HS-5 (cell line): ENCODE data around the gene SCRG1.

Experiments used
- DNase-seq: peaks from one replicate; pipeline ENCODE4 v3.0.0-alpha.2; 2012; ENCODE audit warnings: low read depth

SCRG1 gene

DNA sequence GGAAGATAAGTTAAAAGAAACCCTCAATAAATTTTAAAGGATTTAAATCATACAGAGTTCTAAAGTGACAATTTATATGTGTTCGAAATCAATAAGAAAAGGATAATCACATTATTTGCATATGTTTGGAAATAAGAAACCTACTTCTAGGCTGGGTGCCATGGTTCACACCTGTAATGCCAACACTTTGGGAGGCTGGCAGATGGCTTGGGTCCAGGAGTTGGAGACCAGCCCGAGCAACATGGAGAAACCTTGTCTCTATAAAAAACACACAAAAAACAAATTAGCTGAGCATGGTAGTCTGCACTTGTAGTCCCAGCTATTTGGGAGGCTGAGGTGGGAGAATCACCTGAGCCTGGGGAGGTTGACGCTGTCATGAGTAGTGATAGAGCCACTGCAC, 36.2 kb downstream of the SCRG1 start:
- no peak for DNase-seq

DNA sequence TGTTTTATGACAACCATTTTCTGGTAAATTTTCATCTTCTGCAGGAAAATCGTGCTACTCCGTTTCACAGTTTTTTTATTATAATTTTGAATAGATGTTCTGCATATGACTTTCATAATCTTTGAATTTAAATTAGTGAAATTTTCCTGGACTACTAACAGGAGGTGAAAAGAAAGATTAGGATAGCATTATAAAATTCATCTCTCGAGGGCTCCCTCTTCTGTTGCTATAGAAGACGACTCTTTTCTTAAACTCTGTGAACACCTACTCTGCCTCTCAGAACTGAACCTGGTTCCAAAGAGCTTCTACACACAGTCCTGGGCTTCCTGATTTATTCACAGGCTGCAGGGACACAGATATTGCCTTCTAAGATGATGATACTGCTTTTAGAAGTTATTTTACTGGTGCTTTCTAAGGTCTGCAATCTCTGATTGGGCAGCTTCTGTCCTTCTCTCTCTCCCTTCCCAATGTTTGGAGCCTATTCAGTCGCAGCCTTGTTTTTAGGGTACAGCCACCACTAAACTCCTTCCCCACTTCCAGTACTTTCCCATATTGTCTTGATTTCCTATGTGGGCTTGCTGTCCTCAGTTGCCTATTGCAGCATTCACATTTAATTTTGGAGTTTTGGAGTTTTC, 38.2 kb downstream of the SCRG1 start:
- DNase-seq: no peak

DNA sequence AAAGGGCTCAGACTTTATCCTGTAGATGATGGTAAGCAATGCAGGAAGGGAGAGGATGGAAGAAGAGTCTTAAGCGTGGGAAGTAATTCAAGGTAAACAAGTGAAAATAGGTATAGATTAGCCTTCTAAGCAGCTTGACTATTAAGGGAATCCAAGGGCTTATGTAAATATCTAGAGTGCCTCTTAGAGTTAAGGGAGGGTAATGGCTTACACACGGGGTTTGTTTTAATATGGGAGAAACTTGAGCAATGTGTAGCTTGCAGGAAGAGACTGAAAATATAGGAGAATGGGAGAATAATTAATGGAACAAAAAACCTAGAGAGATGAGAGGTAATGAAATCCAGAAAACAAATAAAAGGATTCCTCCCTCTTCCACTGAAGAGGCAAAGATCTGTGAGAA, 41.0 kb downstream of the SCRG1 start:
- no peak for DNase-seq

DNA sequence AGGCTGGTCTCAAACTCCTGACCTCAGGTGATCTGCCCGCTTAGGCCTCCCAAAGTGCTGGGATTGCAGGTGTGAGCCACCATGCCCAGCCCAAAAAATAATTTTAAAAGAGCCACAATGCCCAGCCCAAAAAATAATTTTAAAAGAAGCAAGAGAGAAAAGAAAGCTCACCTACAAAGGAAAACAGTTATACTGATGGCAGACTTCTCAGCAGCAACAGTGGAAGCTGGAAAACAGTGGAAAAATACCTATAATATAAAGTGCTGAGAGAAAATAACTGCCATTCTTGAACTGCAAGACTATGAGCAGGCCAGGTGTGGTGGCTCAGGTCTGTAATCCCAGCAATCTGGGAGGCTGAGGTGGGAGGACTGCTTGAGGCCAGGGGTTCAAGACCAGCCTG, 51.4 kb downstream of the SCRG1 start:
- DNase-seq: no peak

DNA sequence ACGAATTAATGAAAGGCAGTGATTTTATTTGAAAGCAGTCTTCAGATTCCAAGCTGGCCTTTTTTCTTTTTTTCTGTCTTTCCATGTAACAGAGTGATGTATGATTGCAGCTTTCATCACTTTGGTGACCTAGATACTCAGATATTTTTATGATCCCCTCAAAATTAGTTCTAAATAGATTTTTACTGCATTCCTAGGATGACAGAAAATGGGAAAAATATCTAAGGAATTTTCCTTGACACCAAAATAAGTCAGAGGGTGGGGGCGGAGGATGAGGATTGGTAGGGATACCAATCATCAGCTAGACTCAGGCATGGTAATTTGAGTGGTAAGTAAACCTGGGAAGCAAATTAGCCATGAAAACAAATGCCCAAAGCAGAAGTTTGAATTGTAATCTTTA, 52.8 kb downstream of the SCRG1 start:
- DNase-seq: peak; percentile 86

DNA sequence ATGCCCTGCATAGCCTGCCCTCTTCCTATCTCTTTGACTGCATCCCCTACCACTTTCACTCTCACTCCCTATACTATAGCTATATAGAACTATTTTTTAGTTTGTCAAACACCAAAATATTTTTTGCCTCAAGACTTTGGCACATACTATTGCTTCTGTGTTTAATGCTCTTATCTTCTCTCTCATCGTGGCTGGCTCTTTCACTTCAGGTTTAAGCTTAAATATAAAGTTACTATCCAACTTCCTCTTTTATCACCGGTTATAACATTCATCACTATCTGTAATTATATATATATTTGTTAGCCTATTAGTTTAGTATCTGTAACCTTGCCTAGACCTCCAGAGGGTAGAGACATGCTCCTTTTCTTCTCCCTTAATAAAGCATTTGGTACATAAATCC, 53.3 kb downstream of the SCRG1 start:
- DNase-seq: no peak

DNA sequence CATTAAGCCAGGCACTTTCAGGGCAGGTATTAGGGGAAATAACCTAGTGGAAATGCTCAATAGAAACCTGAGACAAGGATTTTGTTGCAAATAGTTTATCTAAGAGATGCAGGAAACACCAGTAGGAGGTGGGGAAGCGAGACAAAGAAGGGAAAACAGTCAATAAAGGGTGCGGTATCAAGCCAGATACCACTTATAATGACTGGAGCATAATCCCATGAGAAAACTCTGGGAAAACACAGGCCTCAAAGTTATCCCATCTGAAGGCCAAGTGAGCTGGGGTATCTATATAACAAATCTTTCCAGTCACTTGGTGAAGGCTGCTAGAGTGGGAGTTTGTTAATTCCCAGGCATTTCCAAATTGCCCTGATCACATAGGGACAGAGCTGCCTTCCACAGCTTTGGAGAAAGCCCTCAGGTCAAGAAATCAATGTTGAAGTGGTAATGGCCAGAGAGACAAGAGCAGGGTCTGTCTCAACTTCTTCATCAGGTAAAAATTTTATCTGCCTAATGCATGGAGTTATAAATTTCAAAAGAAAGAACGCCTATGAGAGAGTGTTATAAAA, 55.0 kb downstream of the SCRG1 start:
- no peak for DNase-seq

DNA sequence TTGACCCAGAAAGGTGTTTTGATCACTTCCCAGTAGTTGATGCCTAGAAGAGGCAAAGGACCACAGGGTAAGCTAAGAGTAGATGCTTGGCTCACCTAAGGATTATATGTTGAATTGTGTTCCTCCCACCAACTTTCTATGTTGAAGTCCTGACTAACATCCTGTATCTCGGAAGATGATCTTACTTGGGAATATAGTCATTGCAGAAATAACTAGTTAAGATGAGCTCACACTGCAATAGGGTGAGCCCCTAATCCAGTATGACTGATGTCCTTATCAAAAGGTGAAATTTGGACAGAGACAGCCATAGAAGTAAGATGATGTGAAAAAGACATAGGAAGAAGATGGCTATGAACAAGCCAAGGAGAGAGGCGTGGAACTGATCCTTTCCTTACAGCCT, 61.5 kb downstream of the SCRG1 start:
- DNase-seq: no peak

DNA sequence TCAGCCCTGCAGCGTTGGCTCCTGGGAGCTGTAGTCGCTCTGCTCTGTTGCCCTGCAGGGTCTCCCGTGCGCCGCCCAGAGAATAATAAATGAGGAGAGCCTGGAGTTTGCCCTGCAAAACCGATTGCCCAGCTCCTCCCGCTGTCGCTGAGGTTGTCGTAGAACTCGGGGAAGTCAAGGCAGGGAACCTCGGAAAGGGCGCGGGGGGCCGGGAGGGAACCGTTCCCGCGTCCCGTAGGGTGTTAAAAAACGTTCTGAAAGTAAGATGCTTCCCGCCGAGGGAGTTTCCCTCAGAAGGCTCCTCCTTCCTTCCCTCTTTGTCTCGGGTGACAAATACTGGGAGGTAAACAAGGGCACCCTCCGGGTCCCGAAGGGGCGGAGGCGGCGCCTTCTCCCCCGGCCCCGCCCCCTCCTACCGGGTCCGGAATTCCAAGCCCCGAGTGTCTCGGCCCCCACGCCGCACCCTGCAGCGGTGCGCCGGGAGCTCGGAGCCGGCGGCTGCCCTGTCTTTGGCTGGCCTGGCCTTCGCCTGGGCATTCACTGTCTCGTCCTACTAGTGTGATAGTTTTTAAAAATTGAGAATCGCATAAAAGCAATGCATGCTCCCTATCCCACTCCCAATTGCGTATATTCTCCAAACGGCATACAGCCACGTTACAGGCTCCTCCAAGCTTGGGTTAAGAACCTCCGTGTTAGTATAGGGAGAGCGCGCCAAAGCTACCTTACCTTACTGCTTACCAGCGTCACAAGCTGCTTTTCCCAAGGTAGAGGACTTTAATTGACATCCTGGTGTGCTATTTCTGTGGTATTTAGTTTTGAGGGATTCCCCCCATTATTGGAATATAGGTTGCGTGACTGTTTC, 63.8 kb downstream of the SCRG1 start:
- peak; percentile 73 for DNase-seq
